ENCODE measurements around the gene NDUFV2.
"Not testable (repeated sequence)": the region's sequence is repeated elsewhere in the genome, so short reads cannot be mapped to it uniquely, and the experiment has no call there.

The NDUFV2 gene

GRCh38 chr18:9150121-9150520, 47.6 kb downstream of the NDUFV2 start:
- TF ChIP-seq, protein P1, sequence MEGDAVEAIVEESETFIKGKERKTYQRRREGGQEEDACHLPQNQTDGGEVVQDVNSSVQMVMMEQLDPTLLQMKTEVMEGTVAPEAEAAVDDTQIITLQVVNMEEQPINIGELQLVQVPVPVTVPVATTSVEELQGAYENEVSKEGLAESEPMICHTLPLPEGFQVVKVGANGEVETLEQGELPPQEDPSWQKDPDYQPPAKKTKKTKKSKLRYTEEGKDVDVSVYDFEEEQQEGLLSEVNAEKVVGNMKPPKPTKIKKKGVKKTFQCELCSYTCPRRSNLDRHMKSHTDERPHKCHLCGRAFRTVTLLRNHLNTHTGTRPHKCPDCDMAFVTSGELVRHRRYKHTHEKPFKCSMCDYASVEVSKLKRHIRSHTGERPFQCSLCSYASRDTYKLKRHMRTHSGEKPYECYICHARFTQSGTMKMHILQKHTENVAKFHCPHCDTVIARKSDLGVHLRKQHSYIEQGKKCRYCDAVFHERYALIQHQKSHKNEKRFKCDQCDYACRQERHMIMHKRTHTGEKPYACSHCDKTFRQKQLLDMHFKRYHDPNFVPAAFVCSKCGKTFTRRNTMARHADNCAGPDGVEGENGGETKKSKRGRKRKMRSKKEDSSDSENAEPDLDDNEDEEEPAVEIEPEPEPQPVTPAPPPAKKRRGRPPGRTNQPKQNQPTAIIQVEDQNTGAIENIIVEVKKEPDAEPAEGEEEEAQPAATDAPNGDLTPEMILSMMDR (IDR thresholded peaks at IDR 0.05): no peak
- Mint-ChIP-seq H3K9me3 (no peaks in the 10 kb centered on the region), H3K27me3 (ENCODE audit: low read depth, poor library complexity) (no peaks in the 10 kb centered on the region), H3K27ac (no peak overlapping the region), H3K36me3 (ENCODE audit: low read depth) (peaks cover 6% of the 10 kb centered on the region), H3K4me3 (no peak overlapping the region), H3K4me1 (peaks cover 25% of the 10 kb centered on the region)
- no peak for DNase-seq

GRCh38 chr18:9153256-9153655, 50.8 kb downstream of the NDUFV2 start:
- H3K27ac Mint-ChIP-seq: no peak overlapping the region
- TF ChIP-seq, protein P1 (IDR thresholded peaks at IDR 0.05): no peak
- no peaks in the 10 kb centered on the region for H3K27me3 Mint-ChIP-seq (ENCODE audit: low read depth, poor library complexity)
- no peak overlapping the region for H3K4me3 Mint-ChIP-seq
- peaks cover 9% of the 10 kb centered on the region for H3K4me1 Mint-ChIP-seq
- no peaks in the 10 kb centered on the region for H3K9me3 Mint-ChIP-seq
- peaks cover 6% of the 10 kb centered on the region for H3K36me3 Mint-ChIP-seq (ENCODE audit: low read depth)
- no peak for DNase-seq

GRCh38 chr18:9156604-9157249, 54.2 kb downstream of the NDUFV2 start:
- H3K36me3 Mint-ChIP-seq (ENCODE audit: low read depth): peaks cover 13% of the 10 kb centered on the region
- no peak for DNase-seq
- H3K4me3 Mint-ChIP-seq: no peak overlapping the region

DNA sequence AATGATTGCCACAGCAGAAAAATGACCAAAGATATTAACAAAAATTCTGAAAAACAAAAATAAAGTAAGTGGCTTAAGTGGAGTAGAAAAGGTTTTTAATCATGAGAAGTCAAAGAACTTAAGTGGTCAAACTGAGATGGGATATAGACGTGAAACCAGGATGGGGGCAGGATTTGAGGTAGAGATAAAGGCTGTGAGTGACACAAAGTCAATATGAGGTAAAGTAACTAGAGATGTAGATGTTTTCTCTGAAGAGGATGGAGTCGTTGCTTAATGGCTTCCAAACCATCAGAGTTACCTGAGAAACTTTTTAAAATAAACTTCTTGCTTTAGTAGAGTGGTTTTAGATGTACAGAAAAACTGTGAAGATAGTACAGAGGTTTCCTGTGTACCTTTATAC, 55.3 kb downstream of the NDUFV2 start:
- peaks cover 15% of the 10 kb centered on the region for H3K9me3 Mint-ChIP-seq
- H3K36me3 Mint-ChIP-seq (ENCODE audit: low read depth): peaks cover 23% of the 10 kb centered on the region
- H3K4me3 Mint-ChIP-seq: no peak overlapping the region
- peak overlapping the region; percentile 35 for H3K27ac Mint-ChIP-seq
- TF ChIP-seq, protein P1 (IDR thresholded peaks at IDR 0.05): no peak
- no peaks in the 10 kb centered on the region for H3K4me1 Mint-ChIP-seq
- DNase-seq: no peak
- no peaks in the 10 kb centered on the region for H3K27me3 Mint-ChIP-seq (ENCODE audit: low read depth, poor library complexity)

More at GRCh38 chr18:9156604-9157249, 54.2 kb downstream of the NDUFV2 start:
- Mint-ChIP-seq H3K9me3 (peaks cover 5% of the 10 kb centered on the region), H3K27ac (no peak overlapping the region), H3K4me1 (no peaks in the 10 kb centered on the region), H3K27me3 (ENCODE audit: low read depth, poor library complexity) (no peaks in the 10 kb centered on the region)
- TF ChIP-seq, protein P1 (IDR thresholded peaks at IDR 0.05): no peak

- H3K4me3 Mint-ChIP-seq: no peak overlapping the region
- H3K4me1 Mint-ChIP-seq: no peaks in the 10 kb centered on the region
- H3K36me3 Mint-ChIP-seq (ENCODE audit: low read depth): peaks cover 40% of the 10 kb centered on the region
- DNase-seq: no peak
- H3K27ac Mint-ChIP-seq: no peak overlapping the region
- TF ChIP-seq, protein P1 (IDR thresholded peaks at IDR 0.05): no peak
- no peaks in the 10 kb centered on the region for H3K27me3 Mint-ChIP-seq (ENCODE audit: low read depth, poor library complexity)
- peaks cover 37% of the 10 kb centered on the region for H3K9me3 Mint-ChIP-seq
These were observed 57.5 kb downstream of the NDUFV2 start for GRCh38 chr18:9160014-9160413.

DNA sequence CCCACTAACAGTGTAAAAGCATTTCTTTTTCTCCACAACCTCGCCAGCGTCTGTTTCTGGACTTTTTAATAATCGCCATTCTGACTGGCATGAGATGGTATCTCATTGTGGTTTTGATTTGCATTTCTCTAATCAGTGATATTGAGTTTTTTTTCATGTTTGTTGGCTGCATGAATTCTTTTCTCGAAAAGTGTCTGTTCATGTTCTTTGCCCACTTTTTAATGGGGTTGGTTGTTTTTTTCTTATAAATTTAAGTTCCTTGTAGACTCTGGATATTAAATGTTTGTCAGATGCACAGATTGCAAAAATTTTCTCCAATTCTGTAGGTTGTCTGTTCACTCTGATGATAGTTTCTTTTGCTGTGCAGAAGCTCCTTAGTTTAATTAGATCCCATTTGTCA, 60.2 kb downstream of the NDUFV2 start:
- not testable (repeated sequence) for H3K27me3 Mint-ChIP-seq (ENCODE audit: low read depth, poor library complexity); H3K4me3 Mint-ChIP-seq; DNase-seq; H3K27ac Mint-ChIP-seq; H3K4me1 Mint-ChIP-seq
- peaks cover 46% of the 10 kb centered on the region for H3K9me3 Mint-ChIP-seq
- peaks cover 49% of the 10 kb centered on the region for H3K36me3 Mint-ChIP-seq (ENCODE audit: low read depth)

DNA sequence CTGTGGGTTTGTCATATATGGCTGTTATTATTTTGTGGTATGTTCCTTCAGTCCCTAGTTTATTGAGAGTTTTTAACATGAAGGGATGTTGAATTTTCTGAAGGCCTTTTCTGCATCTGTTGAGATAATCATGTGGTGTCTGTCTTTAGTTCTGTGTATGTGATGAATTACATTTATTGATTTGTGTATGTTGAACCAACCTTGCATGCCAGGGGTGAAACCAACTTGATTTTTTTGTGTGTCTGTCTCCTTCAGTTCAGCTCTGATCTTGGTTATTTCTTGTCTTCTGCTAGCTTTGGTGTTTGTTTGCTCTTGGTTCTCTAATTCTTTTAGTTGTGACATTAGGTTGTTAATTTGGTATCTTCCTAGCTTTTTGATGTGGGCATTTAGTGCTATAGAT, 61.6 kb downstream of the NDUFV2 start:
- H3K4me1 Mint-ChIP-seq, H3K4me3 Mint-ChIP-seq: not testable (repeated sequence)
- H3K36me3 Mint-ChIP-seq (ENCODE audit: low read depth): peaks cover 62% of the 10 kb centered on the region

GRCh38 chr18:9165883-9166282, 63.4 kb downstream of the NDUFV2 start:
- DNase-seq; H3K27me3 Mint-ChIP-seq (ENCODE audit: low read depth, poor library complexity); H3K27ac Mint-ChIP-seq; H3K4me1 Mint-ChIP-seq; H3K4me3 Mint-ChIP-seq: not testable (repeated sequence)
- H3K9me3 Mint-ChIP-seq: peaks cover 76% of the 10 kb centered on the region
- H3K36me3 Mint-ChIP-seq (ENCODE audit: low read depth): peaks cover 73% of the 10 kb centered on the region

More for the DNA sequence above, 61.6 kb downstream of the NDUFV2 start:
- H3K27me3 Mint-ChIP-seq (ENCODE audit: low read depth, poor library complexity); H3K27ac Mint-ChIP-seq; DNase-seq: not testable (repeated sequence)
- peaks cover 61% of the 10 kb centered on the region for H3K9me3 Mint-ChIP-seq

DNA sequence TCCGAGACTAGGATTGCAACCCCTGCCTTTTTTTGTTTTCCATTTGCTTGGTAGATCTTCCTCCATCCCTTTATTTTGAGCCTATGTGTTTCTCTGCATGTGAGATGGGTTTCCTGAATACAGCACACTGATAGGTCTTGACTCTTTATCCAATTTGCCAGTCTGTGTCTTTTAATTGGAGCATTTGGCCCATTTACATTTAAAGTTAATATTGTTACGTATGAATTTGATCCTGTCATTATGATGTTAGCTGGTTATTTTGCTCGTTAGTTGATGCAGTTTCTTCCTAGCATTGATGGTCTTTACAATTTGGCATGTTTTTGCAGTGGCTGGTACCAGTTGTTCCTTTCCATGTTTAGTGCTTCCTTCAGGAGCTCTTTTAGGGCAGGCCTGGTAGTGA, 67.0 kb downstream of the NDUFV2 start:
- H3K4me1 Mint-ChIP-seq; H3K27me3 Mint-ChIP-seq (ENCODE audit: low read depth, poor library complexity); H3K27ac Mint-ChIP-seq; DNase-seq; H3K4me3 Mint-ChIP-seq: not testable (repeated sequence)
- Mint-ChIP-seq H3K9me3 (peaks cover 66% of the 10 kb centered on the region), H3K36me3 (ENCODE audit: low read depth) (peaks cover 60% of the 10 kb centered on the region)

- not testable (repeated sequence) for H3K4me3 Mint-ChIP-seq, H3K4me1 Mint-ChIP-seq
- H3K36me3 Mint-ChIP-seq (ENCODE audit: low read depth): peaks cover 60% of the 10 kb centered on the region
These were observed 69.4 kb downstream of the NDUFV2 start for GRCh38 chr18:9171919-9172318.

More at GRCh38 chr18:9171919-9172318, 69.4 kb downstream of the NDUFV2 start:
- DNase-seq; H3K27ac Mint-ChIP-seq; H3K27me3 Mint-ChIP-seq (ENCODE audit: low read depth, poor library complexity): not testable (repeated sequence)
- H3K9me3 Mint-ChIP-seq: peaks cover 60% of the 10 kb centered on the region

All from nephron progenitor cell (in vitro differentiated cells).